Ishikawa (cell line): Measurements from ENCODE around the gene CLEC10A.

Experiments used
- CEBPB ChIP-seq: IDR thresholded peaks from 2 replicates; pipeline ENCODE4 v1.6.1; 2012
- CREB1 ChIP-seq: IDR thresholded peaks from 2 replicates; pipeline ENCODE4 v1.6.1; 2012; ENCODE audit warnings: low read depth
- EGR1 ChIP-seq: IDR thresholded peaks from 2 replicates; pipeline ENCODE4 v1.6.1; 2012
- EP300 ChIP-seq: IDR thresholded peaks from 2 replicates; pipeline ENCODE4 v1.6.1; 2012; ENCODE audit warnings: borderline replicate concordance
- FOXM1 ChIP-seq: IDR thresholded peaks from 2 replicates; pipeline ENCODE4 v1.6.1; 2012; ENCODE audit warnings: low read depth, borderline replicate concordance
- NFIC ChIP-seq: IDR thresholded peaks from 2 replicates; pipeline ENCODE4 v1.6.1; 2012
- RAD21 ChIP-seq: IDR thresholded peaks from 2 replicates; pipeline ENCODE4 v1.6.1; 2012; ENCODE audit warnings: low read depth
- TAF1 ChIP-seq: IDR thresholded peaks from 2 replicates; pipeline ENCODE4 v1.6.1; 2012; ENCODE audit warnings: low read depth, mild to moderate bottlenecking
- TCF12 ChIP-seq: IDR thresholded peaks from 2 replicates; pipeline ENCODE4 v1.6.1; 2012; ENCODE audit warnings: low read depth
- TEAD4 ChIP-seq: IDR thresholded peaks from 2 replicates; pipeline ENCODE4 v1.6.1; 2012
- YY1 ChIP-seq: IDR thresholded peaks from 2 replicates; pipeline ENCODE4 v1.6.1; 2012; ENCODE audit warnings: low read depth
- ZBTB7A ChIP-seq: IDR thresholded peaks from 2 replicates; pipeline ENCODE4 v1.6.1; 2012; ENCODE audit warnings: low read depth
- TF ChIP-seq, protein P1 (sequence below): IDR thresholded peaks from 2 replicates; pipeline ENCODE4 v1.6.1; 2012; ENCODE audit warnings: low read depth, mild to moderate bottlenecking
- TF ChIP-seq, protein P2 (sequence below): IDR thresholded peaks from 2 replicates; pipeline ENCODE4 v1.6.1; 2012
- TF ChIP-seq, protein P3 (sequence below): IDR thresholded peaks from 2 replicates; pipeline ENCODE4 v1.6.1; 2012

The CLEC10A gene

DNA sequence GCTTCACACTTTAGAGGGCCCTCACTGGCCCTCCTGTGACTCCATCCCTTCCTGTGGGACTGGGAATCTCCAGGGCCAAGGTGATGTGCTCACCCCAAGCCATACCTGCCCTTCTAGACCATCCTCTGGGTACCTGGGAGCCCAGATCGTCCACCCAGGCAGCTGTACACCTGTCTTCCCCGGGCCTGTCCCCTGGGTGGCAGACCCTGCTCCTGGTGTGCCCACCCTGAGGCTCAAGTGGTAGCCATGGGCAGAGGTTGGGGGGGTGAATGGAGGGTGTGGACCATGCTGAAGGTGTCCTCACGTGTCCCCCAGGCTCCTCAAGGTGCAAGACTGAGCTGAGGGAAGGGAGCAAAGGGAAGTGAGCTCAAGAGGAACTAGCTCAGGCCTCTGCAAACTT is 9.3 kb downstream of the CLEC10A start:
- TF ChIP-seq CEBPB, result no peak
- no peak for TF ChIP-seq TEAD4
- no peak for TF ChIP-seq YY1
- no peak for TF ChIP-seq ZBTB7A
- TF ChIP-seq, protein P1, sequence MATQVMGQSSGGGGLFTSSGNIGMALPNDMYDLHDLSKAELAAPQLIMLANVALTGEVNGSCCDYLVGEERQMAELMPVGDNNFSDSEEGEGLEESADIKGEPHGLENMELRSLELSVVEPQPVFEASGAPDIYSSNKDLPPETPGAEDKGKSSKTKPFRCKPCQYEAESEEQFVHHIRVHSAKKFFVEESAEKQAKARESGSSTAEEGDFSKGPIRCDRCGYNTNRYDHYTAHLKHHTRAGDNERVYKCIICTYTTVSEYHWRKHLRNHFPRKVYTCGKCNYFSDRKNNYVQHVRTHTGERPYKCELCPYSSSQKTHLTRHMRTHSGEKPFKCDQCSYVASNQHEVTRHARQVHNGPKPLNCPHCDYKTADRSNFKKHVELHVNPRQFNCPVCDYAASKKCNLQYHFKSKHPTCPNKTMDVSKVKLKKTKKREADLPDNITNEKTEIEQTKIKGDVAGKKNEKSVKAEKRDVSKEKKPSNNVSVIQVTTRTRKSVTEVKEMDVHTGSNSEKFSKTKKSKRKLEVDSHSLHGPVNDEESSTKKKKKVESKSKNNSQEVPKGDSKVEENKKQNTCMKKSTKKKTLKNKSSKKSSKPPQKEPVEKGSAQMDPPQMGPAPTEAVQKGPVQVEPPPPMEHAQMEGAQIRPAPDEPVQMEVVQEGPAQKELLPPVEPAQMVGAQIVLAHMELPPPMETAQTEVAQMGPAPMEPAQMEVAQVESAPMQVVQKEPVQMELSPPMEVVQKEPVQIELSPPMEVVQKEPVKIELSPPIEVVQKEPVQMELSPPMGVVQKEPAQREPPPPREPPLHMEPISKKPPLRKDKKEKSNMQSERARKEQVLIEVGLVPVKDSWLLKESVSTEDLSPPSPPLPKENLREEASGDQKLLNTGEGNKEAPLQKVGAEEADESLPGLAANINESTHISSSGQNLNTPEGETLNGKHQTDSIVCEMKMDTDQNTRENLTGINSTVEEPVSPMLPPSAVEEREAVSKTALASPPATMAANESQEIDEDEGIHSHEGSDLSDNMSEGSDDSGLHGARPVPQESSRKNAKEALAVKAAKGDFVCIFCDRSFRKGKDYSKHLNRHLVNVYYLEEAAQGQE, result no peak
- no peak for TF ChIP-seq EP300
- no peak for TF ChIP-seq CREB1
- no peak for TF ChIP-seq TAF1
- no peak for TF ChIP-seq TCF12
- no peak for TF ChIP-seq NFIC
- TF ChIP-seq, protein P2, sequence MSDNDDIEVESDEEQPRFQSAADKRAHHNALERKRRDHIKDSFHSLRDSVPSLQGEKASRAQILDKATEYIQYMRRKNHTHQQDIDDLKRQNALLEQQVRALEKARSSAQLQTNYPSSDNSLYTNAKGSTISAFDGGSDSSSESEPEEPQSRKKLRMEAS, result no peak
- TF ChIP-seq FOXM1, result no peak
- no peak for TF ChIP-seq RAD21
- TF ChIP-seq EGR1, result no peak
- TF ChIP-seq, protein P3, sequence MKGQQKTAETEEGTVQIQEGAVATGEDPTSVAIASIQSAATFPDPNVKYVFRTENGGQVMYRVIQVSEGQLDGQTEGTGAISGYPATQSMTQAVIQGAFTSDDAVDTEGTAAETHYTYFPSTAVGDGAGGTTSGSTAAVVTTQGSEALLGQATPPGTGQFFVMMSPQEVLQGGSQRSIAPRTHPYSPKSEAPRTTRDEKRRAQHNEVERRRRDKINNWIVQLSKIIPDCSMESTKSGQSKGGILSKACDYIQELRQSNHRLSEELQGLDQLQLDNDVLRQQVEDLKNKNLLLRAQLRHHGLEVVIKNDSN, result no peak

DNA sequence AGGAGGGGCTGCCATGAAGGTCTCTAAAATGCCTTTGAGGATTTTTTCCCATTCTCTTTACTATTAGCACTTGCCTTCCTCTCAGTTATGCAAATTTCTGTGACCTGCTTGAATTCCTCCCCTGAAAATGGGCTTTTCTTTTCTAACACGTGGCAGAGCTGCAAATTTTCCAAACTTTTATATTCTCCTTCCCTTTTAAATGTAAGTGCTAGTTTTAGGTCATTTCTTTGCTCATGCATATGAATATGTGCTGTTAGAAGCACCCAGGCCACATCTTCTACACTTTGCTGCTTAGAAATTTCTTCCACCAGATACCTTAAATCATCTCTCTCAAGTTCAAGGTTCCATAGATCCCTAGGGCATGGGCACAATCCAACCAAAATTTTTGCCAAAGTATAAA is 11.8 kb downstream of the CLEC10A start:
- TF ChIP-seq EGR1 (no peak), TEAD4 (no peak), EP300 (no peak), NFIC (no peak), RAD21 (no peak), TAF1 (no peak)
- TF ChIP-seq, protein P1, result no peak
- TF ChIP-seq, protein P3, result no peak
- TF ChIP-seq, protein P2, result no peak

DNA sequence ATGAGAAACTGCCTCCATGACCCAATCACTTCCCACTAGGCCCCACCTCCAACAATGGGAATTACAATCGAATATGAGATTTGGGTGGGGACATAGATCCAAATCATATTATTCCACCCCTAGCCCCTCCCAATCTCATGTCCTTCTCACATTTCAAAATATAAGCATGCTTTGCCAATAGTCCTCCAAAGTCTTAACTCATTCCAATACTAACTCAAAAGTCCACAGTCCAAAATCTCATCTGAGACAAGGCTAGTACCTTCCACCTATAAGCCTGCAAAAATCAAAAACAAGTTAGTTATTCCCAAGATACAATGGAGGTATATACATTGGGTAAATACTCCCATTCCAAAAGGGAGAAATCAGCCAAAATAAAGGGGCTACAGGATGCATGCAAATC is 12.9 kb downstream of the CLEC10A start:
- TF ChIP-seq CREB1 (no peak), EGR1 (no peak), TEAD4 (no peak), CEBPB (no peak), EP300 (no peak), YY1 (no peak), NFIC (no peak), ZBTB7A (no peak), TAF1 (no peak)
- TF ChIP-seq, protein P3, result no peak
- TF ChIP-seq, protein P1, result no peak

DNA sequence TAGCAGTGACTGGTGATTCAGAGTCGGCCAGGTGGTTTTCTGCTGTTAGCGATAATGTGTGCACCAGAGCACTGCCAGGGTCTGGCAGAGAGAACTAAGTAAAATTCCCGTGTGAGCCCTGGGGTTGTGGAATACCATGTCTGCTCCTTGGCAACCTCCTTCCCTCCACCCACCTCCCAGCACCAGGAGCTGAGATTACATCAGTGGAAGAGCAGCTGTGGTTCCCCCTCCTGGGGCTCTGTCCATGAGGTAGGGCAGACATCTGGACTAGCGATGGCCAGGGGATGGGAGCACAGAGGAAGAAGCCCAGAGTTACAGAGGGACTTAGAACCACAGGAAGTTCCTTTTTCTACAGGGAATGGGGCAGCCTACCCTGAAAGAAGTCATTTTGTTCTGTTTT is 15.8 kb downstream of the CLEC10A start:
- no peak for TF ChIP-seq TAF1

DNA sequence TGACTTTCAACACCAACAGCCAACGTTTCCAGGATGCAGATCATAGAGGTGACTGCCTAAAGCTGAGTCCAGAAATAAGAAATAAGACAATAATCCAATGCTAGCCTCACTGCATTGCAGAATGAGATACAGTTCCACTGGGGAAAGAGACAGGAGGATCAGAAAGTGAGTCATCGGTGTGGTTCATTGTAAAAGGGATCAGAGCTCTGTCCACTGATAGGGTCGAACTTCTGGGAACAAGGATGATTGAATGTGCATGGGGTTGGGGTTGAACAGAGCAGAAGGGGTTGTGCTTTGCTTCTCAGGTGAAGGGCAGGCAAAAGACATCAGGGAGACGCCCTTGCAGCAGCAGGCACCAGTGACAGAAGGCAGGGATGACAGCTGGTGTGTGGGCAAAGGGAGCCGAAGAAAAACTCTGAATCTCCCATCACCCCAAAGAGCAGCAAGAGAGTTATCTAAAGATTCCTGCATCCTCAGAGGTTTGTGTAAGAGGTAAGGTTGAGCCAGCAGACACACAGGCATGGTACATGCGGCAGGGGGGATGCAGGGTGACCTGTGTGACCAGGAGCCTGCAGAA is 16.4 kb downstream of the CLEC10A start:
- TF ChIP-seq CEBPB, result no peak
